Measurements from ENCODE around the gene NLGN3. TPM values are rescaled to one million over a fixed set of nuclear protein-coding genes. Genes with fewer than 3 reads are reported as not detected.

Gene NLGN3
- total and polyA plus RNA-seq, 2 experiments from 2014 or later = 1.6 to 2.7 TPM

- H3K79me2 ChIP-seq = no peaks in the 10 kb centered on the region
- no peak overlapping the region for H3K27ac ChIP-seq
- no peaks in the 10 kb centered on the region for H3K27me3 ChIP-seq
- no peak for TF ChIP-seq EZH2phosphoT487 (IDR thresholded peaks at IDR 0.05; ENCODE audit: low read depth, severe bottlenecking, unreplicated experiment)
- no peak for TF ChIP-seq EZH2 (IDR thresholded peaks at IDR 0.05; ENCODE audit: borderline replicate concordance)
- TF ChIP-seq CTCF (IDR thresholded peaks at IDR 0.05; ENCODE audit: poor library complexity) = no peak
- H3K4me2 ChIP-seq = no peak overlapping the region
- H3K4me1 ChIP-seq (ENCODE audit: insufficient read depth) = peaks cover 4% of the 10 kb centered on the region
- no peak for DNase-seq (ENCODE audit: low spot score)
- no peak overlapping the region for H2AFZ ChIP-seq
- WGBS (ENCODE audit: low lambda C conversion rate, missing lambda C conversion rate) = 47% methylated on average over 2 of the region's 2 CpGs
- no peaks in the 10 kb centered on the region for H4K20me1 ChIP-seq (ENCODE audit: insufficient read depth, poor library complexity, severe bottlenecking)
- H3K9me2 ChIP-seq (replicated peaks; ENCODE audit: insufficient read depth) = no peaks in the 10 kb centered on the region
- H3K9me3 ChIP-seq (ENCODE audit: low read depth) = no peaks in the 10 kb centered on the region
- no peaks in the 10 kb centered on the region for H3K36me3 ChIP-seq (replicated peaks; ENCODE audit: insufficient read depth, low read depth)
- no peak overlapping the region for H3K4me3 ChIP-seq
Observed at GRCh38 chrX:71173440-71173839, 28.8 kb downstream of the NLGN3 start.

- Histone ChIP-seq H3K4me1 (ENCODE audit: insufficient read depth) (peaks cover 4% of the 10 kb centered on the region), H4K20me1 (ENCODE audit: insufficient read depth, poor library complexity, severe bottlenecking) (no peaks in the 10 kb centered on the region), H3K4me2 (no peak overlapping the region), H3K27ac (no peak overlapping the region), H3K4me3 (no peak overlapping the region), H3K9me3 (ENCODE audit: low read depth) (no peaks in the 10 kb centered on the region), H2AFZ (no peak overlapping the region), H3K79me2 (no peaks in the 10 kb centered on the region), H3K36me3 (replicated peaks; ENCODE audit: insufficient read depth, low read depth) (no peaks in the 10 kb centered on the region), H3K27me3 (no peaks in the 10 kb centered on the region), H3K9me2 (replicated peaks; ENCODE audit: insufficient read depth) (no peaks in the 10 kb centered on the region)
- no peak for DNase-seq (ENCODE audit: low spot score)
- WGBS (ENCODE audit: low lambda C conversion rate, missing lambda C conversion rate) = 76% methylated on average over 1 of the region's 1 CpG
- TF ChIP-seq CTCF (IDR thresholded peaks at IDR 0.05; ENCODE audit: poor library complexity) (no peak), EZH2phosphoT487 (IDR thresholded peaks at IDR 0.05; ENCODE audit: low read depth, severe bottlenecking, unreplicated experiment) (no peak), EZH2 (IDR thresholded peaks at IDR 0.05; ENCODE audit: borderline replicate concordance) (no peak)
Observed at GRCh38 chrX:71174795-71175194, 30.2 kb downstream of the NLGN3 start.

GRCh38 chrX:71175531-71175930 is 30.9 kb downstream of the NLGN3 start:
- 69% methylated on average over 5 of the region's 5 CpGs for WGBS (ENCODE audit: low lambda C conversion rate, missing lambda C conversion rate)
- H3K79me2 ChIP-seq = no peaks in the 10 kb centered on the region

More at GRCh38 chrX:71175531-71175930, 30.9 kb downstream of the NLGN3 start:
- no peaks in the 10 kb centered on the region for H4K20me1 ChIP-seq (ENCODE audit: insufficient read depth, poor library complexity, severe bottlenecking)
- H3K4me2 ChIP-seq = no peak overlapping the region
- H2AFZ ChIP-seq = no peak overlapping the region
- no peaks in the 10 kb centered on the region for H3K9me3 ChIP-seq (ENCODE audit: low read depth)
- TF ChIP-seq EZH2 (IDR thresholded peaks at IDR 0.05; ENCODE audit: borderline replicate concordance) (no peak), EZH2phosphoT487 (IDR thresholded peaks at IDR 0.05; ENCODE audit: low read depth, severe bottlenecking, unreplicated experiment) (no peak), CTCF (IDR thresholded peaks at IDR 0.05; ENCODE audit: poor library complexity) (no peak)
- H3K27ac ChIP-seq = no peak overlapping the region
- peaks cover 4% of the 10 kb centered on the region for H3K4me1 ChIP-seq (ENCODE audit: insufficient read depth)
- H3K27me3 ChIP-seq = no peaks in the 10 kb centered on the region
- no peaks in the 10 kb centered on the region for H3K36me3 ChIP-seq (replicated peaks; ENCODE audit: insufficient read depth, low read depth)
- H3K9me2 ChIP-seq (replicated peaks; ENCODE audit: insufficient read depth) = no peaks in the 10 kb centered on the region
- no peak overlapping the region for H3K4me3 ChIP-seq
- no peak for DNase-seq (ENCODE audit: low spot score)

Data from hepatocyte (in vitro differentiated cells).